GM18867 (cell line): ENCODE measurements around the gene SLC16A3.
"Not testable (repeated sequence)": the region's sequence is repeated elsewhere in the genome, so short reads cannot be mapped to it uniquely, and the experiment has no call there.

Experiments used
- ATAC-seq: cut with Tn5 transposase; IDR thresholded peaks from one replicate; pipeline ENCODE4 v1.9.1; 2021; ENCODE audit warnings: mild to moderate bottlenecking, moderate library complexity; ENCODE audit not compliant: unreplicated experiment

SLC16A3 gene

GRCh38 chr17:82228842-82229697 is at the start of gene SLC16A3:
Gene SLC16A3 (plus strand): TSS chr17:82229042. CDS start chr17:82236009, 6,967 bp downstream.
- peak; percentile 43 for ATAC-seq

DNA sequence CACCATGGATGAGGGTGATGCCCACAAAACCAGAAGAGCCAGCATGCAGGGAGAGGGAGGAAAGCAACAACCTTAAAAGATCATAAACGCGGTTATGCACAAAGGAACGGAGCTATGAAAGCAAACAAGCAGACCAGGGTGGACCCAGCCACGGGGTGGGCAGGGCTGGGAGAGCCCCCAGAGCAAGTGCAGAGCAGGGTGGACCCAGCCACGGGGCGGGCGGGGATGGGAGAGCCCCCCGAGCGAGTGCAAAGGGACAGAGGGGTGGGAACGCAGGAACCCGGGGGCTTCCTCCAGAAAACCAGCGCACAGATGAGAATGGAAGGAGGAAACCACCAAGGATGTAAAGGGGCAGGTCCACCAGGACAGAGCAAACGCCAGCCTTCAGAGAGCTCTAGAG is 49.4 kb upstream of the SLC16A3 start:
- no peak for ATAC-seq

DNA sequence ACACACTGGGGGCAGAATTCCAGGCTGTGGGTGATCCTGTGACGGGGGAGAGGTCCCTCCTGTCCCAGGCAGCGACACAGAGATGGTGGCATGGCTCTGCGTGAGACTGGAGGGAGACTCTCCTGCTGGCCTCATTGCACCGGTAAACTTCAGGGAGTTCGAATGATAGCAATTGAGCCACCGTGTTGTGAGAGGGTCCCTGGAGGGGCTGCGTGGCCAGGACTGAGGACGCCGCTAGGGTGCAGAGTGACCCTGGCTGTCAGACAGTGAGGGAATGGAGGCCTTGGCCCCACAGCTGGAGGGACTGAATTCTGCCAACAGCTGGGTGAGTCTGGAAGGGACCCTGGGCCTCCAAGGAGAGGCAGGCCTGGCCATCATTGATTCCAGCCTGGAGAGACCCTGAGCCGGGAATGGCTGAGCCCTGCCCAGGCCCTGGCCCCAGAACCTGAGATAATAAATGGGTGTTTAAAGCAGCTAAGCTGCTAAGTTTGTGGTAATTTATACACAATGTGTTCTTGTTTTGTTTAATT is 48.8 kb upstream of the SLC16A3 start:
- ATAC-seq: no peak

DNA sequence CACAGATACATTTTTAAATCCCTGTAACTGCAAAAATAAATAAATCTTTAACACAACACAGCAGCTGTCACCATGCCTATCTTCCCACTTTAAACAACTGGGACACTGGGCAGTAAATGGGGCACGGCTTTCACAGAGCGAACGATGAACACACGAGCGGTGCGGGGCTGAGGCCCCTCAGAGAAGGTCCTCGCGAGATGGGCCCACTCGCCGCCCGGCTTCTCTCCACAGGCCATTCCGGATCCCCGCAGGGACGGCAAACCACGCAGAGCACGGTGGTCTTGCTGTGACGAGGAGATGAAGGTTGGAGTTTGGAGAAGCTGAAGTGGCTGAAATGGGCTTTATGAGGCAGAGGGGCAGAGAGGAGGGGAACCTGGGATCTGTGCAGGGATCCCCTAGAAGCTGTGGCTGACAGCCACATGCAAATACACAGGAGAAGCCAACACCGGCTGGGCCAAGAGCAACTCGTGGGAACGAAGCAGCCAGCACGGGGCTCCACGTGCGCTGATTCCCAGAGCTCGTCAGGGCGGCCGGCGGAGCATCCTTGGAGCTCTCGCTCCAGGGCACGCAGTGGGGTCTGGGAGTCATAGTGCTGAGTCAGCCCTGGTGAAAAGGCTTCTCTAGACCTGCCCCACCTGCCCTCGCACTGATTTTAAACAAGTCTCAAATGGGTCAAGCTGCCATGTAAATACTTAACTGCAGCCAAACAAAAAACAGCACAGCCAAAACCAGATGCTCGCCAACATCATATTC is 47.9 kb upstream of the SLC16A3 start:
- no peak for ATAC-seq

GRCh38 chr17:82184761-82185160 is 44.1 kb upstream of the SLC16A3 start:
- no peak for ATAC-seq

DNA sequence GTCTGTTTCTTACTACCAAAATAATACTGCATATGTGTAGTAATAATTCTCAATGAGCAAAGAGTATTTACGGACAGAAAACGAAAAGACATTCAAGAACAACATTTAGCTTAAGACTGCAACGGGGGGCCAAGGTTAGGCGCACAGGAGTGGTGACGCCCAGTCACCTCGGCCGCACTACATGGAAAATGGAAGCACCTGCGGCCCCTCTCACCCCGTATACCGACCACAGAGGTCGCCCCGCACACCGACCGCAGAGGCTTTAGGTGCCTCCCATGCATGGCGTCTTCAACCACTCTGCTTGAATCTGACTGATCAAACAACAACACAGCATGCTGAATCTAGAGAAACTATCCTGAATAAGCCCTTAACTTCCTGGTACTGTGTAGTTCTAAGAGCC is 42.6 kb upstream of the SLC16A3 start:
- no peak for ATAC-seq

- ATAC-seq: no peak
Observed at GRCh38 chr17:82187500-82187899, 41.3 kb upstream of the SLC16A3 start.

GRCh38 chr17:82188001-82188961 is 40.6 kb upstream of the SLC16A3 start:
- no peak for ATAC-seq

DNA sequence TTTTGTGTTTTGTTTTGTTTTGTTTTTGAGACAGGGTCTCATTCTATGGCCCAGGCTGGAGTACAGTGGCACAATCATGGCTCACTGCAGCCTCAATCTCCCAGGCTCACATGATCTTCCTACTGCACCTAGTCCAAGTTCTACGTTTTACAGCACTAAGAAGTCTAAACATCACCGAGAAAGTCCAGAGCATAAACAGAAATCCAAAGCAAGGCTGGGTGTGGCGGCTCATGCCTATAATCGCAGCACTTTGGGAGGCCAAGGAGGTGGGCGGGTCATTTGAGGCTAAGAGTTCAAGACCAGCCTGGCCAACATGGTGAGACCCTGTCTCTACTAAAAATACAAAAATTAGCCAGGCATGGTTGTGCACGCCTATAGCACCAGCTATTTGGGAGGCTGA is 35.8 kb upstream of the SLC16A3 start:
- ATAC-seq: not testable (repeated sequence)

GRCh38 chr17:82193520-82194220 is 35.2 kb upstream of the SLC16A3 start:
- no peak for ATAC-seq

DNA sequence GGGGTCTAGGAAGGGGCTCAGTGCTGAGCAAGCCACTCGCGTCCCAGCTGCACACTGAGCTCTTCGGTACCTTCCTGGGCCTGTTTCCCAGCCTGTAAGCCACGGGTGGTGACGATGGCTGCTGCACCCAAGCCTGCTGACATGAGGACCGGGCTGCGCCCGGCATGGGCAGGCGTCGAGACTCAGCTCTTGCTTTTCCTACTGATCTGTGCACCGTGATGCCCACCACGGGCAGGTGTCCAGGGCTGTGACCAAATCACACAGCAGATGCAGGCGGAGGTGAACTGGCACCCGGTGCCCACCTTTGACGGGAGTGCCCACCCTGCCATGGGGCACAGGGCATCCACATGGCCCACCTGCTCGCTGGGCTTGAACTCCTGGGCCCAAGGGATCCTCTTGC is 34.1 kb upstream of the SLC16A3 start:
- no peak for ATAC-seq

GRCh38 chr17:82195675-82196672 is 32.9 kb upstream of the SLC16A3 start:
- no peak for ATAC-seq

- no peak for ATAC-seq
Observed at GRCh38 chr17:82198092-82198491, 30.8 kb upstream of the SLC16A3 start.

- ATAC-seq: no peak
Observed at GRCh38 chr17:82199496-82199895, 29.3 kb upstream of the SLC16A3 start.

DNA sequence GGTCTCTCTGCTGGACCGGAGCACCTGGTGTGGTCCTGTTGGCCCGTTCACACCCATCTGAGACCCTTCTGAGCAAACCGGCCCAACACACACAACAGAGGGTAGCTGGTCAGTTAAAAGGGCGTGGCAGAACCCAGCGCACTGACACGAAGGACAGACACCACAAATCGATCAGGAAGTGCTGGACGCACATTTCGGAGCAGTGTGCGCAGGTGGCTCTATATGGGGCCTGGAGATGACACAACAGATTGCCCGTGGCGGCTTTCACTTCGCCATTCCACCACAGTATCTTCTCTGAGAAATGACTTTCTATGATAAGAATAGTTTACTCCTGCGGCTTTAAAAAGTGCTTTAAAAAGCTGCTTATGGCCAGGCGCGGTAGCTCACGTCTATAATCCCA is 28.7 kb upstream of the SLC16A3 start:
- ATAC-seq: no peak

DNA sequence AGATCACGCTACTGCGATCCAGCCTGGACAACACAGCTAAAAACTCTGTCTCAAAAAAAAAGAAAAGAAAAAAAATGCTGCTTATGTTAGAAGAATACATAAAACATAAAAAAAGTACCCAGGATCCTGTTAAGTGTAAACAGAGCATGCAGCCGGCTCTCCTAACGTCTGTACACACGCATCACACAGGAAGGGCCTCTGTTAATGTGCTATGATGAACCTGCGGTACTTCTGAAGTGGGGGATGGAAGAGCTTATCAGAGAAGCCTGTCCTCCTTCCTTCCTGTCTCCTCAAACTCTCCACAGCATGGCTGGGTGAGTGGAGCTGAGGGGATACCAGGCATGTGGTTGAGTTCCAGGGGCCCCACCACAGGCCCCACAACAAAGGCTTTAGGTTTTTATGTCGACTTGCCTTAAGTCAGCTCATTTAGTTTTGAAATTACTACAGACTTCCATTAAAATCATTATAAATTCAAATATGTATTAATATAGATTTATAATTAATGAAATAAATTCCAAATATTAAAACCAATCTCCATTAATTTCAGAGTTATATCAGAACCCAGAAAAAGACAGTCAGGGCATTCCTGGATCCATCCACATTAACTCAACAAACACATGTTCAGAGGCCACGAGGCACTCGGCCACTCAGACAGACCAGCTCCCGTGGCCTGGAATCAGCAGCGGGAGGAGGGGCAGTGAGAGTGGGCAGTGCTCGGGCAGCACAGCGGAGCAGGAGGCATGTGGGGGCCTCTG is 27.9 kb upstream of the SLC16A3 start:
- no peak for ATAC-seq

DNA sequence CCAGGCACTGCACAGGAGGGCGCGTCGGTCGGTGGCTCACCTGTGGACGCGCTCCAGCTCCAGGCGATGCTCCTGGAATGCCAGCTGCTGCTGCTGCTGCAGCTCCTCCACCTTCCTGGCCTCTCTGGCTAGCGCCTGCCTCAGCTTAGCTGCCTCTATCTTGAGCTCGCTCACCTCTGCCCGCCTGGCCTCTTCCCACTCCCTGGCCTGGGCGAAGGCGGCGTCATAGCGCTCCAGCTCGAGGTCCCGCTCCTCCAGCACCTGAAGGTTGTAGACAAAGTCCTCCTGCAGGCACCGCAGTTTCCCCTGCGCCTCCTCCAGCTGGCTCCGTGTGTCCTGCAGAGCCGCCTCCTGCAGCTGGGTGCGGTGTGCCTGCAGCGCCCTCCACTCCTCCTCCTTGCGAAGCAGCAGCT is 27.3 kb upstream of the SLC16A3 start:
- no peak for ATAC-seq

- ATAC-seq: no peak
Observed at GRCh38 chr17:82202981-82203380, 25.9 kb upstream of the SLC16A3 start.
